ACHN (cell line): Measurements from ENCODE around the gene CAPN9.

Experiments used
- DNase-seq: peaks from one replicate; pipeline ENCODE4 v3.0.0-alpha.2; 2015
- in situ Hi-C: cut with HindIII; loops from 2 replicates; pipeline ENCODE4 v1.10.0; 2017; ENCODE audit warnings: low sequenced_read_pairs, low pct_ligation_motif_present, low pct_unique_long_range_greater_than_20kb

CAPN9 gene

DNA sequence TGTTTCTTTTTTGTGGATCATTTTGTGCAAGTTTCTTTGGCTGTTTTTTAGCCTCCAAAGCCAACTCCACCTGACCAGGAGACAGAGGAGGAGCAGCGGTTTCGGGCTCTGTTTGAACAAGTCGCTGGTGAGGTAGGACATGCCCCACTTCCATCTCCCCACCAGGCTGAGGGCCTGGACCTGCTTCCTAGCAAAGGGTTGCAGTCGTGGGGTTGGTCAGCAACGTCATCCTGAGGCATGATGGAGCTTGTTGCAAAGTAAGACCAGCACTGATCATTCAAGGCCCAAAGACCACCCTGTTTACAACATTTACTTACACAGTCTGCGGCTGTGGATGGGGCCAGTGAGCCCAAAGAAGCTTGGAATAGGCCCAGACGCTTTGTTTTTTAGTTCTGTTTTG, 40.3 kb downstream of the CAPN9 start:
- DNase-seq, result no peak
- in situ Hi-C loops, result no loop called here

DNA sequence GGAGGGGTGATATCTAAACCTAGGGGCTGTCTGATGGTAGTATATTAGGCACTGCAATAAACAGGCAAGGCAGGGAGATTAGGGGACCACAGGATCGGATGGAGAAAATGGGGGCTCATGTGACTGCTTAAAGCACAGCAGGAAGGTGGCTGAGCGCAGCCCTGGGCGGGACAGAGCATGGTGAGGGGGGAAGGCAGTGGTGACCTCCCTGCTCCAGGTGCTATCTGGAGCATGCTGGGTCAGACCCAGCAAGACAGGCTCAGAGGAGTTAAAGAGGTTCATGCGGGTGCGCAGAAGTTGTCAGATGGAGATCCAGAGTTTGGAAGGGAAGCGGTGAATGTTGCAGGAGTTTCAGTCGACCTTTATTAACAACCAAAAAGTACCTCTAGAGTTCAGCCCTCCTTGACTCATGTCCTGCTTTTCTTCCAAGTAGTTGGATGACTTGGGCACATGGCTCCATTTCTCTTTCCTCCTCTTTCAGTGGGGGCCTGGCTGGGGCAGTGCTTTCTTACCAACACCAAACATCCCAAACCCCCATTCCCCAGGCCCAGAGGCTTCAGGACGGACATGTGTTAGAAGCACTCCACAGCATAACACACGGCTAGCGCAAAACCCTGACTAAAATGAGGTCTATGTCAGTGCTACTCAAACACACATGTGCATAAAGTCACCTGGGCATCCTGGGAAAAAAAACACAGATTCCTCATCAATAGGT, 41.5 kb downstream of the CAPN9 start:
- in situ Hi-C loops, result no loop called here

DNA sequence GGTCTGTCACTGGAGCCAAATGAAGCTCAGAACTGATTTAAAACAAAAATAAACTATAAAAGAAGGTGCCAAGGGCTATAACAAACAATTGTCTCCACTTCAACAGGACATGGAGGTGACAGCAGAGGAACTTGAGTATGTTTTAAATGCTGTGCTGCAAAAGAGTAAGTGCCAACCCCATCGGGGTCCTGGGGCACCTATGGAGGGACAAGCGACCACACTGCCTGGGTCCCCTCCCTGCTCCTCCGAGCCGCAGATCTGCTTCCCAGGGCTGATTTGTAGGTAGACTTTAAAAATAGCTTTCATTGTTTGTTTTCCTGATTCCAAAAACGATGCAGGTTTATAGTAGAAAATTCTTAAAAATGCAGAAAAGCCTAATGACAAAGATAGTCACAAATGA, 42.8 kb downstream of the CAPN9 start:
- DNase-seq, result no peak
- in situ Hi-C loops, result no loop called here

More for the DNA sequence above, 41.5 kb downstream of the CAPN9 start:
- no peak for DNase-seq

DNA sequence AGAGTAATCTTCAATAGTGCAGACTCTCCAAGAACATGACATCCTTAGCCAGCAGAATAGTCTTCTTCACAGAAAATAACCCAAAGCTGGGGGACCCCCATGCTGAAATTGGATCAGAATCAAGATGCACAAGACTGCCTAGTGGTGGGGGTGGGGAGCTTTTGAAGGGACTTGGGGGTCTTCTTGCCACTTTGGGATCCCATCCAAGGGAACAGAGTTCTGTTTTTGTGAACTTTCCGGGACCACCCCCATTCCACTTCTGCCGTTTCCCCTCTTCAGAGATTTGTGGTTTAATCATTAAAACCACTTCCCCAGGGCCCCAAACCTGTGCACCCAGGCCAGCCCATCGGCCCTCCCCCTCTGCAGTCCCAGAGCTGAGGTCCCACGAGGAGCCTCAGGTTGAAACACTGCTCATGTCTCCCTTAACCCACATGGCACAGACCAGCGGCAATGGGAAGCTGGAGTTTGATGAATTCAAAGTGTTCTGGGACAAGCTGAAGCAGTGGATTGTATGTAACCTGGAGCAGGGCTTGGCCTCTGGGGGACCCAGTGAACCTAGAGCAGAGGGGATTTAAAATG, 44.9 kb downstream of the CAPN9 start:
- in situ Hi-C loops, result no loop called here
- no peak for DNase-seq

DNA sequence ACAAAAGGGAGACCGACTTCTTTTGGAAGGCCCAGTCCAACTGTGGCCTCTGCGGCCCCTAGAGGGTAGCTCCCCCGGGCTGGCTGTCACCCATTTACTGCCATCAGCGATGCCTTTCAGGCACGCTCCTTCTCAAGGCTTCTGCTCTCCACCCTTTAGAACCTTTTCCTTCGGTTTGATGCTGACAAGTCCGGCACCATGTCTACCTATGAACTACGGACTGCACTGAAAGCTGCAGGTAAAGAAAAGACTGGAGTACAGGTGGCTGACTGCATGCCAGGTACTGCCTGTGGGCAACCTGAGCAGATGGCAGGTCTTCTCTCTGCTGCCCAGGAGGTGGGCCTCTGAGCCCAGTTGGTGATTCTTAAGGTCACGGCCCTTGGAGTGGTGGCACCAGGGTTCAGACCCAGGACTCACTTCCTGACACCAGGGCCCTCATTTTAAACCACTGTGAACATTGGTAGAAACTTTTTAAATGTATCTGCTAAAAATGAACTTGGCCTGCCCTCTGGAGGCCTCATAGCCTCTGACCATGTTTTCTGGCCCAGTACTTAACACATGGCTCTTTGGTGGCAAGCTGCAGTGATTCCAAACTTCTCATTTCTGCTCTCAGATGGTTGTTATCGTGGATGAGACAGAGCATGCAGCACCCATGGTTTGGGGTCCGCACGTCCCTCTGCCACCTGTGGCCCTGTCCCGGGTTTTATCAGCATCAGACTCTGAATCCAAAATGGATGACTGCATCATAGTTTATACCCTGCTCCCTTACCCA, 45.7 kb downstream of the CAPN9 start:
- no peak for DNase-seq
- in situ Hi-C loops, result no loop called here

DNA sequence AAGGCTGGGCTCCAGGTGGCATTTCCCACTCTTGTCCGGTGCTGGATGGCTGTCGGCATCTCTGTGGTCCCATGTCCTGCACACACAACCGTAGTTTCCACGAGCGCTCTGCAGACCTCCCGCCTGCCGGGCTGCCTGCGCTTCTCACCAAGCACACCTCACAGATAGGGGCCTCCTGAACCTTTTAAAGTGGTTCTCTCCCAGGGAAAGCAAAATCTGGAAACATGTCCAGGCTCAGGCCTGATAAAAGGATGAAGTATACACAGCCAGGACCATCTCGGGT, 46.2 kb downstream of the CAPN9 start:
- DNase-seq, result no peak
- in situ Hi-C loops, result no loop called here

DNA sequence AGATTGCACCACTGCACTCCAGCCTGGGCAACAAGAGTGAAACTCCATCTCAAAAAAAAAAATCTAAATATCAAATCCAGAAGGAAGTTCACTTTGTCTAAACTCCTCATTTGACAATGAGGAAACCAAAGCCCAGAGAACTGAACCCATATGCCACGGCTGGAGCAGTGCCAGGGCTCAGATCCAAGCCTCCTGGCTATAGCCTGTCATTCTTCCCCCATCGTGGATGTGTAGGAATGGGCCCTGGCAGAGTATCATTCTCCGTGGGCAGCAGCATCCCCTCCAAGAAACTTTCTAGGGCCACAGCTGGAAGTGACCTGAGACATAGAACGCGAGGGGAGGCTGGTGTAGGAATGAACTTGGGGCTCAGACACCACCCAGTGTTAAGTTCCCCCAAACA, 47.2 kb downstream of the CAPN9 start:
- no peak for DNase-seq
- in situ Hi-C loops, result no loop called here

DNA sequence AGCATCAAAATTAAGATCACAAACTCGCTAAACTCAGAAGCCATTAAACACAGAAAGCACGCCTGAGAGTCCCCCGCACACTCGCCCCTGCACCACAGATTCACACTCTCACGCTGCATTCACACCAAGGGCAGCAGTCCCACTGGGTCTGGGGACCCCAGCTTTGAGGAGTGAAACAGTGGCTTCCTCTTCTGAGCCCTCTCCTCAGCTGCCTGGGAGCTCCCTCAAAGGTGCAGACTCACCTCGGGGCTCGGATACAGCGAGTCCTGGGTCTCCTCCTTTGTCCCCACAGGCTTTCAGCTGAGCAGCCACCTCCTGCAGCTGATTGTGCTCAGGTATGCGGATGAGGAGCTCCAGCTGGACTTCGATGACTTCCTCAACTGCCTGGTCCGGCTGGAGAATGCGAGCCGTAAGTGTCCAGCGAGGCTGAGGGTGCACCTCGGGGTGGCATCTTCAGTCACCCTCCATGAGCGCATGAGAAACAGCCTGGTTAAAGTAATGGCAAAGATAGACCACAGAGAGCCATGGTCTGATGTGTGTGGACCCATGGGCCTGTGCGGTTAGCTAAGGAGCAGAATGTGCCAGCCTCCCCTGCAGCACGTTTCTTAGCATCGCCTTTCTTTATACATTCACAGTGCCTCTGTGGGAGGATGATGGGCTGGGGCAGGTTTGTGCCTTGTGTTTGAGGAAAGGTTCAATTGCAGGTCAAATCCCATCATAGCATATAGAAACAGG, 47.9 kb downstream of the CAPN9 start:
- in situ Hi-C loops, result no loop called here
- no peak for DNase-seq

DNA sequence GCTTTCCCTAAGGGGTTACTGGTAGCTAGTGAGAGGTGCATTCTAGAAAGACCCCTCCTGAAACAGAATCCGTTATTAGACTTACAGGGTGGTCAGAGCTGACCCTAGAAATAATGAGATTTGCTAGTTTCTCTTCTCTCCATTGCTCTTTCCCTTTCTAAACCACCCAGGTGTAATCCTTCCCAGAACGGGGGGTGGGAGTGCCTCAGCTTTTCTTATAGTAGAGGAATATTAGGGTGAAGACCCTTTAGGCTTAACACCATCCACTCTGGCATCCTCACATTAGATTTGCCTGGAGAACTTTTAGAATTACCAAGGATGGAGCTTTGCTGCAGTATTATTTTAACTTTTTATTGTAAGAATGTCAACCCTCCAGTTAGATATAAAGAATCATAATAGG, 49.4 kb downstream of the CAPN9 start:
- in situ Hi-C loops, result no loop called here
- no peak for DNase-seq

DNA sequence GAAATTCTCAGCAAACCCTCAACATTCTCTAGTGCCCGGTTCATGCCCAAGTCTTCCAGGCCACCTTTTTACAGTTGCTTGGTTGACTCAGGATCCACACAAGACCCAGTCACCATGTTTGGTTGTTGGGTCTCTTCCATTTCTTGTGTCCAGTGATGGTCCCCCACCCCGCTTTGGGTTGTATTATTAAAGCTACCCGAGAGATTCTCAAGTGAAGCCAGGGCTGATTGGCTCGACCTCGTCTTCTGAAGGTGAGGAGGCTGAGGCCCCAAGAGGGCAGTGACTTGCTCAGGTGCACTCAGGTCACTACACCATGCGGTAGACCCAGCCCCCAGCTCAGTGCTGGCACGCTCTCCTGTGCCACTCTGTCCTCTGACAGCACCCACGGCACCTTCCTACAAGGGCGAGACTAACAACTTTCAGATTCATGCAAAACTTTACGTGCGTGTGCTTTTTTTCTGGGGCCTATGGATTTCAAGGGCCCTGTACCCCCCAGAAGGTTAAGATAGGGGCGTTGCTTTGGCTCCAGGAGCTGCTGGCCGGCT, 50.3 kb downstream of the CAPN9 start:
- in situ Hi-C loops, result no loop called here
- no peak for DNase-seq

DNA sequence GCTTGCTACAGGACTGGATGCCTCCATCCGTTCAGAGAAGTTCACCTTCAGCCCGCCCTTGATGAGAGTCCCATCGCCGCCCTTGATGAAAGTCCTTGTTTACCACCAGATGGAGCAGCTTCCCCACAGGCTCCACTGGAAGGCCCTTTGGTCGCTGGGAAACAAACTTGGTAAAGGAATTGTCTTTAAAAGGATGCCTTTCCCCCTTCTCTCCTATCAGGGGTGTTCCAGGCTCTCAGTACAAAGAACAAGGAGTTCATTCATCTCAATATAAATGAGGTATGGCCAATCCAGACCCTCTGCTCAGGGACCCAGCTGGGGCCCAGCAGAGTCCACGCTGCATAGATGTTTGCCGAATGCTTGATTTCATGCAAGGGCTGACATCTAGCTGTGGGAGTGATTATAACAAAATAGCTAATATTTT, 50.8 kb downstream of the CAPN9 start:
- in situ Hi-C loops, result no loop called here
- peak; percentile 65 for DNase-seq

DNA sequence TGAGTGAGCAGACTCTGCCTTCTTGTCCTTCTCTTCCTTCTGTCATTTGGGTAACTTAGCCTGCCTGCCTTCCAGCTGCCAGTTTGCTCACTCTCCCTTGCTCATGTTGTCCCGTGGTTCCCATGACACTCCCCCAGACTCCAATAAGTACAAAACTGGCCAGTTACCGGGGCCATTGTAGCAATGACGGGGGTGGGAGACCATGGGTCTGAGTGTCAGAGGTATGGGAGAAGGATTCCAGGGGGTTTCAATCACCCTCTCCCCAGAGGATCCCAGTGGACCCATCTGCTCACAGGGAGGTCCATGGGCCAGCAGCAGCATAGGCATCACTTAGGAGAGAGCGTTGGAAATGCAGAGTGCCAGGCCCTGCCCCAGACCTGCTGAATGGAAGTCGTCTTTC, 51.3 kb downstream of the CAPN9 start:
- in situ Hi-C loops, result no loop called here
- no peak for DNase-seq

DNA sequence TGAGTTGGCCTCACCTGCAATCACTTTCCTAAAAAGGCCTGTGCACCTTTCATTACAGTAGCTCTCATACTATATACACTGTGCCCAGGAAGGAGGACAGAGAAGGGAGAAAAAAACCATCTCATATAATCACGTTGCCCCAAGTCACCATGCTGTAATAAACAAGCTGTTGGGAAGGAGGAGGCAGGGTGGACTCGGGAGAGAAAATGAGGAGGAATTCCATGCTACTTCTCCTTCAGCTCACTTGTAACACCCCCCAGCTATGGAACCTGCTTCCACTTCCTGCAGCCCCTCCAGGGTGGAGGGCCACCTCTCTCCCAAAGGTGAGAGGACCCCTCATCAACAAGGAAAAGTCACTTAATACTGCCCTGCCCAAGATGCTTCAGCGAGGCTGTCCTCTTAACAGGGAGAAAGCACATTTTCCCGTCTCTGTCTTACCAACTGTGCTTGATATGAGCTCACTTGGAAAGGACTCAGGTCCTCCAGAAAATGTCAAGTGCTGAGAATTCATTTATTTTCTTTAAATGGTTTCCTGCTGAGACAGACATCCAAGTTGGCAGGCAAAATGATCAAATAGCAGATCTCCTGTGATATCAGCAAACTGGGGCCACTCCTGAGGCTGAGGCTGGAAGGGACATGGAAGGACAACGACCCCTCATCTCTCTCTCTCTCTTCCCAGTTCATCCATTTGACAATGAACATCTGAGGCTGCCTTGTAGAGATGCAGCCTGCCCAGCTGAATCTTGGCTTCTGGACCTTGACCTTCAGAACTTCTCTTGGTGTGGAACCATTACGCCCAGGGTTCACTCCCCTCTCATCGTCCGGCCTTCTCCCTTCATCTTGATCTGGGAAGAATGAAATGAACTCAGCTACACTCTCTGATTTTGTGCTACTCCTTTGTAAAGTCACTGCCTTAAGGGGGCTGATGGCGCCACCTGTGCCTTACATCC, 54.0 kb downstream of the CAPN9 start:
- in situ Hi-C loops, result no loop called here

DNA sequence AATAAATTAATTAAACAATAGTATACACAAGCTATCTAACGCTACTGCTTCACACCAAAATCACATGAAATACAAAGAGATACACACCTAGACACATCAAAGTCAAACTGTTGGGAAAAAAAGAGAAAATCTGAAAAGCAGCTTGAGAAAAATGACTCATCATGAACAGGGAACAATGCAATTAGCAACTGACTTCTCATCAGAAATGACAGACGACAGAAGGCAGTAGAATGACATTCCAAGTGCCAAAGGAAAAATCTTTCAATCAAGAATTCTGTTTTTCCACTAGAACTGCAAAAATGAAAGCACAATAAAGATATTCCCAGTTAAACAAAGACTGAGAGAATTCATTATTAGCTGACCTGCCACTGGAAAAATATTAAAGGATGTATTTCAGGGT, 57.2 kb downstream of the CAPN9 start:
- in situ Hi-C loops, result no loop called here
- no peak for DNase-seq

More for the DNA sequence above, 54.0 kb downstream of the CAPN9 start:
- no peak for DNase-seq

DNA sequence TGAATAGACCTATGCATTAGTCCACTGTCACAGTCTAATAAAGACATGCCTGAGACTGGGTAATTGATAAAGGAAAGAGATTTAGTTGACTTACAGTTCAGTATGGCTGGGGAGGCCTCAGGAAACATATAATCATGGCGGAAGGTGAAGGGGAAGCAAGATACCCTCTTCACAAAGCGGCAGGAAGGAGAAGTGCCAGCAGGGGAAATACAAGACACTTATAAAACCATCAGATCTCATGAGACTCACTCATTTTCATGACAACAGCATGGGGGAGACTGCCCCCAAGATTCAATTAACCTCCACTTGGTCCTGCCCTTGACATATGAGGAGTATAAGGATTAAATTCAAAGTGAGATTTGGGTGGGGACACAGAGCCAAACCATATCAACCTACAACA, 59.4 kb downstream of the CAPN9 start:
- in situ Hi-C loops, result no loop called here
- DNase-seq, result no peak

DNA sequence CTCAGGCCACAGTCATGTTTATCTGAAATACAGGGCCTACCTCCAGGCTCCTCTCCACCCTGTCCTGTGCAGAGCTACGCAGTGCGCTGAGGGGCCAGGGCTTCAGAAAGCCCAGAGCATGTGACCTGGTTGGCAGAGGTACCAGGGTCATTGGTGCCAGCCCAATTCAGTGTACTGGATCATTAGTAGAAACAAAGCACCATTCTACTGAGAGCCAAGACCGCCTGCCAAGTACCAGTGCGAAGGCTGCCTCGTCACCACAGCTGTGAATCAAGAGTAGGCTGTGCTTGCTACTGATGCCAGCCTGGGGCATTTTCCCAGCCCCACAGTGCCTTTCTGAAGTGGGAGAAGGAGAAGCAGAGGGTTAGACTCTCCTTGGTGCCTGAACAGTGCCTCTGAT, 59.8 kb downstream of the CAPN9 start:
- DNase-seq, result no peak
- in situ Hi-C loops, result no loop called here

DNA sequence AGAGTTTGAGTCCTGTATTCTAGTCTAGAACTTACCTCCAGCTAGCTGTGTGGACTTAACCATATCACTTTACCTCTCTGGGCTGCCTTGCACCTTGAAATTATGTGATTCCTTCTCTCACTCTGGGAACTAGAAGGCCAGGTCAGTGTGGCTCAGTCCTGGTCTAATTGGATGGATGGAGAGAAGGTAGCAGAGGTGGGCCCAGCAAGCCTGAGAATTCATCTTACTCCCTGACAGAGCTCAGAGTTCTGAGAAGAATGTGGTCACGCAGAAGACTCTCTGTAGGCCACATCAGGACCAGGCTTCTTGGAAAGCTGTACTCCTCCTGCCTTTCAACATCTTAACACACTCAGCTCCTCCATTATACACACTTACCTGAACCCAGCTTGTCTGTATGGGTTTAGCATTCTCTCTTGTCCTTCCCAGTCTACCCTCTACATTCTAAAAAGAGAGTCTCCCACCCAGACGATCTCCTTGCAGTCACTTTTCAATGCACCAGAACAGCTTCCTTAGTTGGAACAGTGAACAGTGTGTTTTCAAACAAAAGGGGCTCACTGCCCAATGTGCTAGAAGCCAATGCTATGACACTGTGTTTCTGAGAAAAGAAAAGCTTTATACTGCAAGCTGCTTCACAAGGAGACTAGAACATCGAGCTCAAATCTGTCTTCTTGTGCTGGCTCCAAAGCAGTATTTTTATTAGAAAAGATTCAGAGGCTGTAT, 60.5 kb downstream of the CAPN9 start:
- in situ Hi-C loops, result no loop called here
- DNase-seq, result no peak
